ENCODE measurements around the gene HIPK3.

DNA sequence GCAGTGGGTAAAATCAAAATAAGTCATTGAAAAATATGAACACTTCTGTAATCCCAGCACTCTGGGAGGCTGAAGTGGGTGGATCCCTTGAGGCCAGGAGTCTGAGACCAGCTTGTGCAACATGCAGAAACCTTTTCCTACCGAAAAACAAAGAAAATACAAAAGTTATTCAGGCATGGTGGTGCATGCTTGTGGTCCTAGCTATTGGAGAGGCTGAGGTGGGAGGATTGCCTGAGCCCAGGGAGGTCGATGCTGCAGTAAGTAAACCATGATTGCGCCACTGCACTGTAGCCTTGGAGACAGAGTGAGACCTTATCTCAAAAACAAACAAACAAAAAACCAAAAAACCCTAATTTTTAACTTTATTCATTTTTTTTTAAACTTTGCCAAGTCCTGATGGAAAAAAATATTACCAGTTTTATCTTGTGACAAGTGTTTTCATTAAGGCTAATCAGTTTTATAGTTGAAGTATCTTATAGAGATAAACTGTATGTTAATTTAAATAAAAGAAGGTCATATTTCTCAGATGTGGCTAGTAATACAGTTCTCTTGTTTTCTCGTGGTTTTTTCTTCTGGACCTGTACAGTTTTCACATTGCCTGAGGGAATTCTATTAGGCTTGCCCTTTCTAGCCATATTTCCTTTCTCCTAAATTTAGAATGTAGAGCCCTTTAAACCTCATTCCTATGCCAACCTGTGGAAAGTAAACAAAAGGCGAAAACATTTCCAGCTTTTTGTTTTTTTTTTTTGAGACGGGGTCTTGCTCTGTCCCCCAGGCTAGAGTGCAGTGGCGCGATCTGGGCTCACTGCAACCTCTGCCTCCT lies 9.4 kb downstream of the HIPK3 start:
- TF ChIP-seq POLR2AphosphoS5 (IDR thresholded peaks at IDR 0.05; ENCODE audit: low read depth, low read length) (no peak), TAF1 (IDR thresholded peaks at IDR 0.05; ENCODE audit: borderline replicate concordance, low read depth, low read length) (no peak)

All from GM12892 (cell line).